Activated CD4-positive, alpha-beta T cell treated with anti-CD3 and anti-CD28 coated beads for 24 hours (primary cell): ENCODE measurements around the gene ZRANB1.

ENCODE experiments used
- DNase-seq, 2 donors: peaks; one replicate each; pipeline ENCODE4 v3.0.0-alpha.2; 2020; ENCODE audit warnings: low read depth in 2 of 2

ZRANB1 gene

DNA sequence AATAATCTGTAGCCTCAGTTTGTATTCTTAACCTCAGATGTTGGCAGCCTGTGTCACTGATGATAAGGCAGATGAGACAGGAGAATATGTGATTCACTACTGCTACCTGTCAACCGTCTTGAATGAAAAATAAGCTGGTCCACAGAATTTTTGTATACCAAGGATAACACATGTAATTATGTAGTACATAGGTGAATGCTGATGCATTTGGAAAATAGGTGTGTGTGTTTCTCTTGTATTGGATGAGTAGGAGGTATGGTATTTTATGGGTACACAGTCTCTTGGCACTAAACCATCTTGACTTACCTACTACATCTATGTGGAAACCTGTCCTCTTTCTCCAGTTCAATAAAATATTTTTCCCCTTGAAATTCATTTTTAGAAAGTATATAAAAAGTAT lies 20.7 kb upstream of the ZRANB1 start:
- DNase-seq, result no peak

GRCh38 chr10:124923684-124924083 lies 18.2 kb upstream of the ZRANB1 start:
- no peak for DNase-seq

DNA sequence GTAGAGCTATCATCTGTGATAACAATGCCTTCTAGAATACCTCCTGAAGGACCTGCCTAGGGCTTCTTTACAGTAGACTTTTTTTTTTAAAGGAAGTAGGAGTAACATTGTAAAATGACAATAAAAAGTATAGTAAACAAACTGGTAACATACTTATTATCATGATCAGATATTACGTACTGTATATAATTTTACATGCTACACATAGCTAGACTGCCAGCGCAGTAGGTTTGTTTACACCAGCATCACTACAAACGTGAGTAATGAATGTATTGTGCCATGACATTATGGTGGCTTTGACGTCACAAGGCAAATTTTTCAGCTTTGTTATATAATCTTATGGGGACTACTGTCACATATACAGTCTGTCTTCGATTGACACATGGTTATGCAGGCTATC lies 15.4 kb upstream of the ZRANB1 start:
- no peak for DNase-seq

DNA sequence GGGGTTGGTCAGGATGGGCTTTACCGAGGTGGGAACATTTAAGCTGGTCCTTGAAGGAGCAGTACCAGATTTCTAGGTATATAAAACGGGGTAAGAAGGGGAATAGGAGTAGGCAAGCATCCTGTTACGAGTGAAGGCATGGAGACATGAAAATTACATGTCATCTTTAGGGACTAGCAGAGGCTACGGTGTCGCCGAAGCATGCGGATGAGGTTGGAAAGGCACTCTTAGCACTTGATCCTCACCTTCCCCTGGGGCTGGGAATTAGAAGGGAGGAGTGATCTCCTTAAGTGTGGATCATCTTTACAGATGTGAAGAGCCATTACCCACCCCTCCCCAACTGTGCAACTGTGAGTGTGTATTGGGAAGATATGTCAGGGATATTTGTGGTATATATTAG lies 13.8 kb upstream of the ZRANB1 start:
- no peak for DNase-seq

DNA sequence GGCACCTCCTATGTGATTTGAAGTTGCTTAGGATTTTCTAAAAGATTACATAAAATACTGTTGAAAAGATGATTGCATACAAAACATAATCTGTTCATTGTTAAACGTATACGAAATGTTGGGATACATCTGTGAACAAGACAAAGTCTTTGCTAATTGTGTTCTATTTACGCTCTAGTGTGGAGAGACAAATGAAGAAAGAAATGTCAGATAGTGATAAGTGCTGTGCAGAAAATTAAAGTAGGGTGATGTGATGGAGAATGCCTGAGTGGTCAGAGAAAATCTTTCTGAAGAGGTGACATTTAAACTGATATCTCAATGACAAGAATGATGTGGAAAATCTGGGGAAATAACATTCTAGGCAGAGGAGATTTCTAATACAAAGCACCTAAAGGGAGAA lies 13.4 kb upstream of the ZRANB1 start:
- DNase-seq, result no peak

DNA sequence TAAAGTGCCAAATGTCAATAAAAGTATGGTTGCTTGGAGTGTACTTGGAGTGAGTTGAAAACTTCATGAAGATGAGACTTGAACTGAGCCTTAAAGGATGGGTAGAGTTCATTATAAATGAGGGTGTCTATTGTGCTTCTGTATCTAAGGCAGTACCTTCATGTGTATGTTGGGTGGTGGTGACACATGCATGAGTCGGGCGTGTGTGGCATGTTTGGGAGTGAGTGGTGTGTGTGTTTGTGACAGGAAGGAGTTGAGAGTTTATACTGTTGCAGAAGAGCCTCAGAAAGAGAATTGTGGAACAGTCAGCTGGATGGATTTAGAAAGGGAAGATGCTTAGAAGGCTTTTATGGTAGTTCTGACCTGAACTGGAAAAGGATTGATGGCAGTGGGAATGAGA lies 6.0 kb upstream of the ZRANB1 start:
- no peak for DNase-seq

GRCh38 chr10:124936813-124937212 lies 5.1 kb upstream of the ZRANB1 start:
- no peak for DNase-seq

DNA sequence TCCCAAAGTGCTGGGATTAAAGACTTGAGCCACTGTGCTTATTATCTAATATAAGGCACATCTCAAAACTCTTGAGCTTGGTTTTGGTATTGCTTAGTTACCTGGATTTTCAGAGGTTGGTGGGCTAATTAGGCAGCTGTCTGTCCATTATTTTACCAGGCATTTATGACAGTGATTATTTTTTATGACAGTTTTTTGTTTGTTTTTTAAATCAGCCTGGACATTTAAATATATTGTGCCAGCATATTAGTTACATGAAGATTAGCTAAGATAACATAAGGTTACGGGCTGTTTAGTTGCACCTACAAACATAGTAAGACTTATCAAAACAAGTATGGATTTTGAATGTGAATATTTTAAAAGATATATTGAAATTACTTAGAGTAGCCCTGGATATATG lies 2.6 kb upstream of the ZRANB1 start:
- no peak for DNase-seq

DNA sequence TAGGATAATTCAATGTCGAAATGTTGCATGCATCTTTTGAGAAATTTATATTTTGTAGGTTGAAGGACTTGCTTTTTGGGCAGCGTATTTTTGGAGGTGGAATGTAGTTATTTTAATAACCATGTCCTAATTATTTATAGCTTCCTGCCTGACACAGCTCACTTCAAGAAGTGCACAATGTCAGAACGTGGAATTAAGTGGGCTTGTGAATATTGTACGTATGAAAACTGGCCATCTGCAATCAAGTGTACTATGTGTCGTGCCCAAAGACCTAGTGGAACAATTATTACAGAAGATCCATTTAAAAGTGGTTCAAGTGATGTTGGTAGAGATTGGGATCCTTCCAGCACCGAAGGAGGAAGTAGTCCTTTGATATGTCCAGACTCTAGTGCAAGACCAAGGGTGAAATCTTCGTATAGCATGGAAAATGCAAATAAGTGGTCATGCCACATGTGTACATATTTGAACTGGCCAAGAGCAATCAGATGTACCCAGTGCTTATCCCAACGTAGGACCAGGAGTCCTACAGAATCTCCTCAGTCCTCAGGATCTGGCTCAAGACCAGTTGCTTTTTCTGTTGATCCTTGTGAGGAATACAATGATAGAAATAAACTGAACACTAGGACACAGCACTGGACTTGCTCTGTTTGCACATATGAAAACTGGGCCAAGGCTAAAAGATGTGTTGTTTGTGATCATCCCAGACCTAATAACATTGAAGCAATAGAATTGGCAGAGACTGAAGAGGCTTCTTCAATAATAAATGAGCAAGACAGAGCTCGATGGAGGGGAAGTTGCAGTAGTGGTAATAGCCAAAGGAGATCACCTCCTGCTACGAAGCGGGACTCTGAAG lies 620 bp downstream of the ZRANB1 start:
- DNase-seq, result no peak

GRCh38 chr10:124943301-124944092 lies 1.6 kb downstream of the ZRANB1 start:
- DNase-seq, result no peak

GRCh38 chr10:124944982-124945381 lies 3.1 kb downstream of the ZRANB1 start:
- DNase-seq, result no peak

DNA sequence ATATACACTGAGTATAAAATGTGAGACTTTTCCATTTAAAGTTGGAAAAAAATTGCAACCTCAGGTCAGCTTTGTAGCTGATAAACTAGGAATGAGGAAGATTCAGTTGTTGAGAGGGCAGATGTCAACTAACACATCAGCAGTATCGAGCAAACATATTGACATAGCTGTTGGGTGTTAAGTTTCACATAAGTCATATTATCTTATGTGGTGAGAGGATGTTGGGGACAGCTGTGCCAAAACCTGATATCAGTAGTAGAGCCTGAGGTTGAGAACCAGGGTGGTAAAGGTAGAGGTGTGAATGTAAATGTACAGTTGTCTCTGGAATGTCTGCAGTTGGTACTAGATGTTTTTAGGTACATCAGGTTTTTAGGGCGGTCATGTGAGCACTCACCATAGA lies 5.0 kb downstream of the ZRANB1 start:
- no peak for DNase-seq

DNA sequence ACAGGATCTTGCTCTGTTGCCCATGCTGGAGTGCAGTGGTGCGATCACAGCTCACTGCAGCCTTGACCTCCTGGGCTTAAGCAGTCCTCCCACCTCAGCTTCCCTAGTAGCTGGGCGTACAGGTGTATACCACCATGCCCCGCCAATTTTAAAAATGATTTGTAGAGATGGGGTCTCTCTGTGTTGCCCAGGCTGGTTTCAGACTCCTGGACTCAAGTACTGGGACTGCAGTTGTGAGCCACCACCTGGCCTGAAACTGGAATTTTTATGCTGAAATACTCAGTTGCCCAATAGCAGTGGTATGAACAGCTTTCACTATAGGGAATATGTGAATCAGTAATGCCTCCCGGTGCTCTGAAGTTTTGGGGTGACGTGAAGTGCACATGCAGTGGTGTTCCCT lies 7.6 kb downstream of the ZRANB1 start:
- no peak for DNase-seq

- no peak for DNase-seq
These were observed 10.2 kb downstream of the ZRANB1 start for GRCh38 chr10:124952123-124952522.

- no peak for DNase-seq
These were observed 11.5 kb downstream of the ZRANB1 start for GRCh38 chr10:124953421-124953820.

GRCh38 chr10:124955243-124955642 lies 13.3 kb downstream of the ZRANB1 start:
- no peak for DNase-seq

DNA sequence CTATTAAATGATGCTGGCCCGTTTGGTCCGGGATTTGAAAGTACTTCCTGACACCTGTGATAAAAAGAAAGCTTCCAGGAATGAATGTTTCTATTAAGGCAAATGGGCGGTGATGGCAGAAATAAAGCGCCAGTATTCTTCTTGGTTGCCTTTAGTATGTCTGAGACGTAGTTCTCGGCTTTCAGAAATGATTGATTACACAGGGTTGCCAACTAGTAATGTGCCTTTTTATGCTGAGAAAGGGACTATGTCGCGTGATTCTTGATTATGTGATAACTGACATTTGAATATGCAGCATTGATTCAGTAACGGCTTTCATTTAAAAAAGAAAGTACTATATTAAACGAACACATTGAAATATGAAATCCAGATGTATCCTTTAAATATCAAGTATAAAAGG lies 13.9 kb downstream of the ZRANB1 start:
- no peak for DNase-seq

GRCh38 chr10:124956764-124957163 lies 14.8 kb downstream of the ZRANB1 start:
- no peak for DNase-seq

DNA sequence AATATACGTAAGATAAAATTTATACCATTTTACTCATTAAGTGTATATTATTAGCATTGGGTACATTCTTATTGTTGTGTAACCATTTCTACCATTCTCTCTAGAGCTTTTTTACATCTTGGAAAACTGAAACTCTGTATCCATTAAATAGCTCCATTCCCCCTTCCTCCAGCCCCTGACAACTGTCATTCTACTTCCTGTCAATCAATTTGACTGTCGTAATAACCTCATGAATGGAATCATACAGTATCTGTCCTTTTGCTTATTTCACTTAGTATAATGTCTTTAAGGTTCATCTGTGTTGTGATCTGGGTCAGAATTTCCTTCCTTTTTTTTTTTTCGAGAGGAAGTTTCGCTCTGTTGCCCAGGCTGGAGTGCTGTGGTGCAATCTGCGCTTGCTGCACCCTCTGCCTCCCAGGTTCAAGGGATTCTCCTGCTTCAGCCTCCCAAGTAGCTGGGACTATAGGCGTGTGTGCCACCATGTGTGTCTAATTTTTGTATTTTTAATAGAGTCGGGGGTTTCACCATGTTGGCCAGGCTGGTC lies 15.6 kb downstream of the ZRANB1 start:
- no peak for DNase-seq

GRCh38 chr10:124959564-124959963 lies 17.6 kb downstream of the ZRANB1 start:
- no peak for DNase-seq

DNA sequence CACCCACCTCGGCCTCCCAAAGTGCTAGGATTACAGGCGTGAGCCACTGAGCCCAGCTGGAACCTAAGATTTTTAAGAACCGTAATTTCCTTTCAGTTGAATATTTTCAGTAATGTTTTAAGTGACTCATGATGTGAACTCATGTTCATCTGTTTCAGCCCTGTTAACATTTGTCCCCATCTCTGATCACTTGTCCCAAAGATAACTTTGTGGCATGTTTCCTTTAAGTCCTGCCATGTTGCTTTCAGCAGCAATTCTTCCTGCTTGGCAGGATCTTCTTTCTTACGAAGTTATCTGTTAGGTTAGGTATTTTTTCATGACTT lies 19.3 kb downstream of the ZRANB1 start:
- DNase-seq, result no peak

- no peak for DNase-seq
These were observed 20.5 kb downstream of the ZRANB1 start for GRCh38 chr10:124962421-124962820.
